GM18507 (cell line): Measurements from ENCODE around the gene RXRB.
"Not testable (repeated sequence)": the region's sequence is repeated elsewhere in the genome, so short reads cannot be mapped to it uniquely, and the experiment has no call there.

Experiments used
- DNase-seq: peaks from one replicate; pipeline ENCODE4 v3.0.0; 2011; ENCODE audit warnings: low read depth; ENCODE audit not compliant: insufficient read length; ENCODE audit errors: extremely low spot score
- FAIRE-seq: peaks from 2 replicates; lab custom pipeline; 2011; peaks lifted over from hg19 to GRCh38; lab: Jason Lieb, UNC

RXRB gene

GRCh38 chr6:33167374-33168283, 32.8 kb downstream of the RXRB start:
- DNase-seq (no peak), FAIRE-seq (no peak)

GRCh38 chr6:33166811-33167210, 33.7 kb downstream of the RXRB start:
- no peak for FAIRE-seq
- no peak for DNase-seq

GRCh38 chr6:33166363-33166762, 34.1 kb downstream of the RXRB start:
- no peak for FAIRE-seq
- no peak for DNase-seq

- no peak for FAIRE-seq
Measured at GRCh38 chr6:33165581-33166258, 34.7 kb downstream of the RXRB start.

GRCh38 chr6:33164665-33165373, 35.6 kb downstream of the RXRB start:
- FAIRE-seq (no peak), DNase-seq (no peak)

More at GRCh38 chr6:33165581-33166258, 34.7 kb downstream of the RXRB start:
- DNase-seq = no peak

- FAIRE-seq (no peak), DNase-seq (no peak)
Measured at GRCh38 chr6:33164176-33164575, 36.3 kb downstream of the RXRB start.

- DNase-seq = no peak
- no peak for FAIRE-seq
Measured at GRCh38 chr6:33163540-33163939, 36.9 kb downstream of the RXRB start.

GRCh38 chr6:33161354-33162331, 38.8 kb downstream of the RXRB start:
- peak; percentile 87 for FAIRE-seq
- peak; percentile 82 for DNase-seq

GRCh38 chr6:33160728-33161344, 39.6 kb downstream of the RXRB start:
- FAIRE-seq = no peak
- DNase-seq = no peak

- DNase-seq (no peak), FAIRE-seq (peak; percentile 5)
Measured at GRCh38 chr6:33160096-33160495, 40.4 kb downstream of the RXRB start.

GRCh38 chr6:33156964-33157363, 43.5 kb downstream of the RXRB start:
- FAIRE-seq (no peak), DNase-seq (no peak)

GRCh38 chr6:33156561-33156960, 43.9 kb downstream of the RXRB start:
- FAIRE-seq (no peak), DNase-seq (no peak)

- DNase-seq (no peak), FAIRE-seq (no peak)
Measured at GRCh38 chr6:33154349-33154748, 46.1 kb downstream of the RXRB start.

GRCh38 chr6:33151050-33151449, 49.4 kb downstream of the RXRB start:
- no peak for DNase-seq
- FAIRE-seq = no peak

- FAIRE-seq, DNase-seq: not testable (repeated sequence)
Measured at GRCh38 chr6:33150560-33150959, 49.9 kb downstream of the RXRB start.

- no peak for DNase-seq
- FAIRE-seq = peak; percentile 93
Measured at GRCh38 chr6:33147807-33148666, 52.4 kb downstream of the RXRB start.

- FAIRE-seq (no peak), DNase-seq (no peak)
Measured at GRCh38 chr6:33144373-33144772, 56.1 kb downstream of the RXRB start.
